ENCODE measurements around the gene AKT3. TPM values are rescaled to one million over a fixed set of nuclear protein-coding genes. Genes with fewer than 3 reads are reported as not detected.

AKT3 gene
- total RNA-seq, 2 experiments from 2014 or later, result 80.4 to 88.5 TPM

DNA sequence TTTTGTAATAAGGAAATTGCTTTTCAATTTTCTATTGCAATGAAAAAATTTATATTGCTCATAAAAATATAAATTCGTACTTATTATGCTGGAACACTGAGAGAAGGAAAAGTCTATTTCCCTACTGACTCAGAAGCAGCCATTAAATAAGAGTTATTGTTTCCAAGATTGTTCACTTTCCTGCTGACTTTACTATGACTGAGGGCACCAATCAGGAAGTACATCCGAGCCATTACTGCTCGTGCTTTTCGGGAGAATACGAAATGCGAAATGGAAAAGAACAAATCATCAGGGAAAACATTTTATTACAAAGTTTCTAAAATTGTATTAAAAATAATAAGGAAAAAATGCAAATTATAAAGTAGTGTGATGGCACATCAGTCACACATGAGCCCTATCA, 204.8 kb downstream of the AKT3 start:
- POLR2A ChIA-PET, result no interaction called here
- H3K27ac Mint-ChIP-seq, result no peak overlapping the region
- H3K9me3 ChIP-seq (ENCODE audit: control insufficient read depth in 1 of 2, insufficient read depth in 1 of 2, low read length in 2 of 2), result no peaks in the 10 kb centered on the region
- H3K4me1 Mint-ChIP-seq (ENCODE audit: low read depth), result no peaks in the 10 kb centered on the region
- no peaks in the 10 kb centered on the region for H3K9me3 Mint-ChIP-seq
- no peak overlapping the region for H3K4me3 ChIP-seq (ENCODE audit: low read length)
- no peaks in the 10 kb centered on the region for H3K27me3 ChIP-seq (ENCODE audit: control insufficient read depth in 1 of 2, insufficient read depth in 2 of 2, low read length in 2 of 2)
- DNase-seq (no peak), ATAC-seq (ENCODE audit: poor library complexity) (no peak)
- no peaks in the 10 kb centered on the region for H3K27me3 Mint-ChIP-seq
- CTCF ChIA-PET, result interaction anchor here (1.4 kb wide), 1 partner anchor 11 kb away, joined by 3 read pairs; no protein-coding TSS in a partner anchor
- H3K36me3 ChIP-seq (ENCODE audit: insufficient read depth, low read length), result peaks cover 19% of the 10 kb centered on the region
- H3K4me1 ChIP-seq (ENCODE audit: insufficient read depth, low read length), result no peaks in the 10 kb centered on the region
- no peak overlapping the region for H3K4me3 Mint-ChIP-seq
- TF ChIP-seq, protein P1, sequence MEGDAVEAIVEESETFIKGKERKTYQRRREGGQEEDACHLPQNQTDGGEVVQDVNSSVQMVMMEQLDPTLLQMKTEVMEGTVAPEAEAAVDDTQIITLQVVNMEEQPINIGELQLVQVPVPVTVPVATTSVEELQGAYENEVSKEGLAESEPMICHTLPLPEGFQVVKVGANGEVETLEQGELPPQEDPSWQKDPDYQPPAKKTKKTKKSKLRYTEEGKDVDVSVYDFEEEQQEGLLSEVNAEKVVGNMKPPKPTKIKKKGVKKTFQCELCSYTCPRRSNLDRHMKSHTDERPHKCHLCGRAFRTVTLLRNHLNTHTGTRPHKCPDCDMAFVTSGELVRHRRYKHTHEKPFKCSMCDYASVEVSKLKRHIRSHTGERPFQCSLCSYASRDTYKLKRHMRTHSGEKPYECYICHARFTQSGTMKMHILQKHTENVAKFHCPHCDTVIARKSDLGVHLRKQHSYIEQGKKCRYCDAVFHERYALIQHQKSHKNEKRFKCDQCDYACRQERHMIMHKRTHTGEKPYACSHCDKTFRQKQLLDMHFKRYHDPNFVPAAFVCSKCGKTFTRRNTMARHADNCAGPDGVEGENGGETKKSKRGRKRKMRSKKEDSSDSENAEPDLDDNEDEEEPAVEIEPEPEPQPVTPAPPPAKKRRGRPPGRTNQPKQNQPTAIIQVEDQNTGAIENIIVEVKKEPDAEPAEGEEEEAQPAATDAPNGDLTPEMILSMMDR (IDR thresholded peaks at IDR 0.05), result no peak
- peaks cover 92% of the 10 kb centered on the region for H3K36me3 Mint-ChIP-seq (ENCODE audit: low read depth)
- intact Hi-C loops (cut with DNase I, micrococcal nuclease), result no loop called here
- H3K27ac ChIP-seq (ENCODE audit: low read depth in 1 of 2, low read length in 2 of 2), result no peak overlapping the region

DNA sequence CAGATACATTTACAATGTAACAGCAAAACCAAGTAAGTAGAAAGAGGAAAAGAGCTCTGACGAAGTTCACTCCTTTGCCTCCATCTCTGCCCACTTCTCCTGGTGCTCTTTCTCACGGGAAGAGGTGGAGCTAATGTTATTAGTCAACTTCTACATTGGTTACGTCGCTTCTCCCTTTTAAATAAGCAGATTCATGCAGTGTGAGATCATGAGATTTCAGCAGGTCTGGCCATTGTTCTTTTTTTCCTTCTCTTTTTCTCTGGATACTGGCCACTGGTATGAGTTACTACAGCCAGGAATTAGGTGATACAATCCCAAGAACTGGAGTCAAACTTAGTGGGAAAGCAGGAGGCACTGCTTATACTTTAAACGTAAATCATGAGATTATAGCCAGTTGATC, 207.1 kb downstream of the AKT3 start:
- H3K36me3 ChIP-seq (ENCODE audit: insufficient read depth, low read length), result peaks cover 21% of the 10 kb centered on the region
- TF ChIP-seq, protein P1 (IDR thresholded peaks at IDR 0.05), result no peak
- H3K4me1 Mint-ChIP-seq (ENCODE audit: low read depth), result peaks cover 6% of the 10 kb centered on the region
- no peaks in the 10 kb centered on the region for H3K9me3 Mint-ChIP-seq
- no peaks in the 10 kb centered on the region for H3K27me3 ChIP-seq (ENCODE audit: control insufficient read depth in 1 of 2, insufficient read depth in 2 of 2, low read length in 2 of 2)
- H3K36me3 Mint-ChIP-seq (ENCODE audit: low read depth), result peaks cover 97% of the 10 kb centered on the region
- ATAC-seq (ENCODE audit: poor library complexity), result no peak
- intact Hi-C loops (cut with DNase I, micrococcal nuclease), result loop anchor here in 1 of 2 experiments (5.0 kb wide), 1 partner anchor 126 kb away; no protein-coding TSS in a partner anchor
- DNase-seq, result no peak
- H3K27ac ChIP-seq (ENCODE audit: low read depth in 1 of 2, low read length in 2 of 2), result no peak overlapping the region
- POLR2A ChIA-PET, result no interaction called here
- H3K4me3 ChIP-seq (ENCODE audit: low read length), result no peak overlapping the region
- peaks cover 0 to 8% of the 10 kb centered on the region in 2 experiments for H3K9me3 ChIP-seq (ENCODE audit: control insufficient read depth in 1 of 2, insufficient read depth in 1 of 2, low read length in 2 of 2)
- H3K4me3 Mint-ChIP-seq, result no peak overlapping the region
- H3K27ac Mint-ChIP-seq, result no peak overlapping the region
- no peaks in the 10 kb centered on the region for H3K27me3 Mint-ChIP-seq
- CTCF ChIA-PET, result no interaction called here
- no peaks in the 10 kb centered on the region for H3K4me1 ChIP-seq (ENCODE audit: insufficient read depth, low read length)

DNA sequence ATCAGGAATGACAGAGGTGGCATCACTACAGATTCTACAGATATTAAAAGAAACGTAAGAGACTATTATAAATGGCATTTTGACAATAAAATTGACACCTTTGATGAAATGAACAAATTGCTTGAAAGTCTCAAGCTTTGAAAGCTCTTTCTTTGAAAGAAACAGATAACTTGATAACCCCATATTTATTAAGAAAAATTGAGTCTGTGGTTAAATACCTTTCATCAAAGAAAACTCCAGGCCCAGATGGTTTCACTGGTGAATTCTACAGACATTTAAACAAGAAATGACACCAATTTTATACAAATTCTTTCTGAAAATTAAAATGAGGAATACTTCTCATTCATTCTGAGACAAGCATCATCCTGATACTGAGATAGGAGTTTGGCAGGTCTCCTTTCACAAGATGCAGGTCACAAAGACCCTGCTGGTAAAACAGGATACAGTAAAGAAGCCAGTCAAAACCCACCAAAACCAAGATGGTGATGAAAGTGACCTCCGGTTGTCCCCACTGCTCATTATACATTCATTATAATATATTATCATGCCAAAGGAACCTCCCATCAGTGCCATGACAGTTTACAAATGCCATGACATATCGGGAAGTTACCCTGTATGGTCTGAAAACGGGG, 210.9 kb downstream of the AKT3 start:
- POLR2A ChIA-PET, result no interaction called here
- CTCF ChIA-PET, result no interaction called here
- H3K9me3 ChIP-seq (ENCODE audit: control insufficient read depth in 1 of 2, insufficient read depth in 1 of 2, low read length in 2 of 2), result peaks cover 0 to 8% of the 10 kb centered on the region in 2 experiments
- H3K27ac ChIP-seq (ENCODE audit: low read depth in 1 of 2, low read length in 2 of 2), result no peak overlapping the region
- H3K27me3 ChIP-seq (ENCODE audit: control insufficient read depth in 1 of 2, insufficient read depth in 2 of 2, low read length in 2 of 2), result no peaks in the 10 kb centered on the region
- H3K27me3 Mint-ChIP-seq, result no peaks in the 10 kb centered on the region
- H3K4me1 Mint-ChIP-seq (ENCODE audit: low read depth), result peaks cover 7% of the 10 kb centered on the region
- DNase-seq, result no peak
- intact Hi-C loops (cut with DNase I, micrococcal nuclease), result no loop called here
- H3K27ac Mint-ChIP-seq, result no peak overlapping the region
- no peaks in the 10 kb centered on the region for H3K4me1 ChIP-seq (ENCODE audit: insufficient read depth, low read length)
- H3K4me3 ChIP-seq (ENCODE audit: low read length), result no peak overlapping the region
- H3K4me3 Mint-ChIP-seq, result no peak overlapping the region
- H3K36me3 Mint-ChIP-seq (ENCODE audit: low read depth), result peaks cover 89% of the 10 kb centered on the region
- TF ChIP-seq, protein P1 (IDR thresholded peaks at IDR 0.05), result no peak
- ATAC-seq (ENCODE audit: poor library complexity), result no peak
- H3K36me3 ChIP-seq (ENCODE audit: insufficient read depth, low read length), result peaks cover 18% of the 10 kb centered on the region
- no peaks in the 10 kb centered on the region for H3K9me3 Mint-ChIP-seq
